Stomach (tissue), 9 donors: Measurements from ENCODE around the gene MRPS2. TPM values are rescaled to one million over a fixed set of nuclear protein-coding genes. Genes with fewer than 3 reads are reported as not detected.

Source experiments
- DNase-seq, 2 donors: peaks; one replicate each; pipeline versions ENCODE4 v3.0.0 to v3.0.0-alpha.2; 2013 to 2019
- H3K27ac ChIP-seq, 5 donors: fragments of 200-600 bp in 4 of 5; sonication (generic) in 4 of 5; one replicate each; pipeline ENCODE4 v1.5.1; 2013 to 2019; ENCODE audit warnings: mild to moderate bottlenecking in 1 of 5, moderate library complexity in 1 of 5
- H3K27me3 ChIP-seq, 3 donors: fragments of 200-600 bp; sonication (generic); one replicate each; pipeline ENCODE4 v1.5.1; 2017 to 2019; ENCODE audit warnings: mixed run types in 1 of 3
- H3K36me3 ChIP-seq, 4 donors: fragments of 200-600 bp; sonication (generic); 1 replicate in 3 of 4; 2 replicates in 1 of 4; pipeline ENCODE4 v1.5.1; 2016 to 2019
- H3K4me1 ChIP-seq, 4 donors: fragments of 200-600 bp; sonication (generic); one replicate each; pipeline ENCODE4 v1.5.1; 2016 to 2019
- H3K4me3 ChIP-seq, 4 donors: fragments of 200-600 bp; sonication (generic) in 3 of 4; one replicate each; pipeline ENCODE4 v1.5.1; 2016 to 2019; ENCODE audit warnings: mild to moderate bottlenecking in 1 of 4
- H3K9me3 ChIP-seq, 4 donors: fragments of 200-600 bp; sonication (generic); one replicate each; pipeline ENCODE4 v1.5.1; 2016 to 2019
- EP300 ChIP-seq: sonication (generic); formaldehyde crosslinking; IDR thresholded peaks from one replicate; pipeline ENCODE4 v1.6.1; 2017; ENCODE audit warnings: antibody characterized with exemption
- POLR2A ChIP-seq, 4 donors: fragments of 450-650 bp; IDR thresholded peaks; one replicate each; pipeline ENCODE4 v1.6.1; 2016; ENCODE audit warnings: antibody characterized with exemption in 4 of 4, control low read depth in 2 of 4, mild to moderate bottlenecking in 1 of 4, moderate library complexity in 1 of 4
- POLR2AphosphoS5 ChIP-seq, 3 donors: sonication (generic); formaldehyde crosslinking; IDR thresholded peaks; one replicate each; pipeline ENCODE4 v1.6.1; 2016; ENCODE audit warnings: antibody characterized with exemption in 3 of 3
- WGBS, 5 donors: extraction: QIAGEN DNeasy Blood & Tissue Kit in 3 of 5; methylation state at CpG; one replicate each; pipeline versions ENCODE4 v1.1.5 to v1.1.7; 2013 to 2018; 5-methylcytosine and 5-hydroxymethylcytosine counted together
- intact Hi-C: fragments of 100-400 bp; cut with DNase I; formaldehyde crosslinking; loops from one replicate; pipeline ENCODE4 v1.15.1; 2023; ENCODE audit warnings: low total_unique reads
- polyA plus RNA-seq, 3 donors: library from polyadenylated mRNA; stranded (reverse); fragments of 200-250 nt; gene quantifications; one replicate each; pipeline ENCODE4 v1.2.3, GENCODE V29; 2013
- total RNA-seq, 5 donors: library from RNA; depleted of rRNA; stranded (reverse); fragments of >200 nt; gene quantifications; one replicate each; pipeline versions ENCODE4 v1.1.0 to v1.2.3, GENCODE V29; 2014 to 2016
- TF ChIP-seq, protein P1 (sequence below), 7 experiments: fragments of 450-650 bp in 4 of 7; fragments of 200-600 bp in 3 of 7; sonication (generic) in 3 of 7; IDR thresholded peaks; one replicate each; pipeline ENCODE4 v1.5.1; 2016 to 2019; ENCODE audit warnings: antibody characterized with exemption in 7 of 7, control low read depth in 2 of 7, mild to moderate bottlenecking in 1 of 7
- donor health status: healthy with polysubstance abuse.
- donor health status: Bipolar disorder and iron deficiency.
- donor health status: healthy.

MRPS2 gene
- total and polyA plus RNA-seq, 8 donors = 1.8 to 54.7 (median 40.1) TPM

DNA sequence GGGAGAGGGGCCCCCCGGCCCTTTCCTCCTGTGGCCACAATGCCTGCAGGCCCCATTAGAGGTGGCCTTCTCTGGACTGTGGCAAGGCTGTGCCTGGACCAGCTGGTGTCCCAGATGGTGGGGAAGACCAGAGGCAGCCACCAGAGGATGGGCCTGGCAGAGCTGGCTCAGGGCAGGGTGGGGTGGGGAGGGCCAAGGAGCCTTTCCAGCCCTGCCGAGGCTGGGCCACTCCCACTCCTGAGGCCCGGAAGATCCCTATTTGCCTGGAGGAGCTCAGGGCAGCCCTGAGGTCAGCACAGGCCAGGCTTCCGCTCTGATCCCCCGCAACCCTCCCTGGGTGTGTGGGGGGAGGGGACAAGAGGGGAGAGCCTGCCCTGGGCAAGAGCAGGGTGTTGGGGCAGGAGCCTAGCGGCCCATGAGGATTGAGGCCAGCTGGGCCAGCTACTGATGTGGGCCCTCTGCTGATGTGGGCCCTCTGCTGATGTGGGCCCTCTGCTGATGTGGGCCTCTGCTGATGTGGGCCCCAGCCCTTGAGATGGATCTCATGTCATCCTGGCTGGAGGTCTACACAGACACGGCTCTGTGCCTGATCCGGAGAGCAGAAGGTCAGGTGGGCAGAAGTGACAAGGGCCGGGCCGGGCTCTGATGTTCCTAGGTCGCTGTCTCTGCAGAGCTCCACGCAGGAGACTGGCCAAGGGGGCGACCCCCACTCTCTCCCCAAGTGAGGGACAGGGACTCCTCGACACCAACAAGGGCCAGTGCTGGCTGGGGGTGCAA lies 6.0 kb downstream of the MRPS2 start:
- TF ChIP-seq POLR2A (IDR thresholded peaks at IDR 0.05) = no peak
- no peak for TF ChIP-seq EP300
- TF ChIP-seq, protein P1, sequence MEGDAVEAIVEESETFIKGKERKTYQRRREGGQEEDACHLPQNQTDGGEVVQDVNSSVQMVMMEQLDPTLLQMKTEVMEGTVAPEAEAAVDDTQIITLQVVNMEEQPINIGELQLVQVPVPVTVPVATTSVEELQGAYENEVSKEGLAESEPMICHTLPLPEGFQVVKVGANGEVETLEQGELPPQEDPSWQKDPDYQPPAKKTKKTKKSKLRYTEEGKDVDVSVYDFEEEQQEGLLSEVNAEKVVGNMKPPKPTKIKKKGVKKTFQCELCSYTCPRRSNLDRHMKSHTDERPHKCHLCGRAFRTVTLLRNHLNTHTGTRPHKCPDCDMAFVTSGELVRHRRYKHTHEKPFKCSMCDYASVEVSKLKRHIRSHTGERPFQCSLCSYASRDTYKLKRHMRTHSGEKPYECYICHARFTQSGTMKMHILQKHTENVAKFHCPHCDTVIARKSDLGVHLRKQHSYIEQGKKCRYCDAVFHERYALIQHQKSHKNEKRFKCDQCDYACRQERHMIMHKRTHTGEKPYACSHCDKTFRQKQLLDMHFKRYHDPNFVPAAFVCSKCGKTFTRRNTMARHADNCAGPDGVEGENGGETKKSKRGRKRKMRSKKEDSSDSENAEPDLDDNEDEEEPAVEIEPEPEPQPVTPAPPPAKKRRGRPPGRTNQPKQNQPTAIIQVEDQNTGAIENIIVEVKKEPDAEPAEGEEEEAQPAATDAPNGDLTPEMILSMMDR (IDR thresholded peaks at IDR 0.05) = no peak
- TF ChIP-seq POLR2AphosphoS5 (IDR thresholded peaks at IDR 0.05) = no peak
- Histone ChIP-seq H3K27ac (no peak overlapping the region), H3K9me3 (peaks cover 0 to 18% (median 12%) of the 10 kb centered on the region in 4 donors), H3K36me3 (peaks cover 25 to 43% (median 37%) of the 10 kb centered on the region in 4 donors), H3K27me3 (no peaks in the 10 kb centered on the region), H3K4me1 (peaks cover 9 to 29% (median 20%) of the 10 kb centered on the region in 4 donors), H3K4me3 (no peak overlapping the region)
- 39 to 63% (median 60%) methylated on average over 5 to 14 of the region's 14 CpGs for WGBS, 5 donors
- intact Hi-C loops = no loop called here
- no peak for DNase-seq

DNA sequence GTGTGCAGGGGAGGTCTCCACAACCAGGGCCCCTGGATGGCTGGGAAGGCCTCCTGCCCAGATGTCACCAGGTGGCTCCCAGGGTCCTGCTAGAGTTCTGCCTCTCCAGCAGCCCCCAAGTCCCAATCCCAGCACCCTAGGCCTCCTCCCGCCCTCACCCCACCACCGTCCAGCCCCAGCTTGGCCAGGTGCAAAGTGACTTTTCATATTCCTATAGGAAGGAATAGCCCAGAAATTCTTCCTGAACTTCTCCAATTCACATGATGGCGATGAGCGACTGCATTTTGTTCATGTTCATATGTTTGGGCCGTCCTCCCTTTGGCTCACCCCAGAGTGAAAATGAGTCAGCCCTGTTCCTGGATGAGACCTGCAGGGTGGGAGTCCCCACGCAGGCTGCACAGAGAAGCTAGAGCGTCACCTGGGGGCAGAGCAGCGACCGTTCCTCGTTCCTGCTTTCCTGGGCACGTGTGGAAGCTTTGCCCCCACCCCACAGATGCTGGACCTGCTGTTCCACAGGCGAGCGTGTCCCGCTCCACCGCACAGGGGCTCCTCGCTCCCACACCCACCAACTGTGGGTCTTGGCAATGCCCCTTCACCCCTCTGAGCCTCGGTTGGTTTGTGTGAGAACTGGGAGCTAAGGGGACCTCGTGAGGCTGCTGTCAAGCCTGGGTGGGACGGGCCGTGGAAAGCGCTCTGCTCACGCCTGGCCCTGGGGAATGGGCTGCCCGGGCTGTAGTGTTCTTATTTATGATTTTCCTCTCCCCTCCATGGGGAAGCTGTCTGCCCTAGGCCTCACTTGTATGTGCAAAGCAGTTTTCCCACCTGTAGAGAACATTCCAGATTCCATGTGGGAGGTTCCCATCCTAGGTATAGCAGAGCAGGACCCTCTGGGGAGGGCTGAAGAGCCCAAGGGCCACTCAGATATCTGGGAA lies 6.9 kb downstream of the MRPS2 start:
- peaks cover 0 to 18% (median 12%) of the 10 kb centered on the region in 4 donors for H3K9me3 ChIP-seq
- H3K27me3 ChIP-seq = no peaks in the 10 kb centered on the region
- intact Hi-C loops = no loop called here
- peaks cover 25 to 35% (median 32%) of the 10 kb centered on the region in 4 donors for H3K36me3 ChIP-seq
- H3K4me3 ChIP-seq = no peak overlapping the region
- no peak overlapping the region for H3K27ac ChIP-seq
- no peak for DNase-seq
- TF ChIP-seq POLR2A (IDR thresholded peaks at IDR 0.05) (no peak), EP300 (no peak), POLR2AphosphoS5 (IDR thresholded peaks at IDR 0.05) (no peak)
- TF ChIP-seq, protein P1 (IDR thresholded peaks at IDR 0.05) = no peak
- WGBS, 5 donors = 81 to 88% (median 87%) methylated on average over 22 to 23 of the region's 23 CpGs
- peaks cover 2 to 20% (median 11%) of the 10 kb centered on the region in 4 donors for H3K4me1 ChIP-seq

DNA sequence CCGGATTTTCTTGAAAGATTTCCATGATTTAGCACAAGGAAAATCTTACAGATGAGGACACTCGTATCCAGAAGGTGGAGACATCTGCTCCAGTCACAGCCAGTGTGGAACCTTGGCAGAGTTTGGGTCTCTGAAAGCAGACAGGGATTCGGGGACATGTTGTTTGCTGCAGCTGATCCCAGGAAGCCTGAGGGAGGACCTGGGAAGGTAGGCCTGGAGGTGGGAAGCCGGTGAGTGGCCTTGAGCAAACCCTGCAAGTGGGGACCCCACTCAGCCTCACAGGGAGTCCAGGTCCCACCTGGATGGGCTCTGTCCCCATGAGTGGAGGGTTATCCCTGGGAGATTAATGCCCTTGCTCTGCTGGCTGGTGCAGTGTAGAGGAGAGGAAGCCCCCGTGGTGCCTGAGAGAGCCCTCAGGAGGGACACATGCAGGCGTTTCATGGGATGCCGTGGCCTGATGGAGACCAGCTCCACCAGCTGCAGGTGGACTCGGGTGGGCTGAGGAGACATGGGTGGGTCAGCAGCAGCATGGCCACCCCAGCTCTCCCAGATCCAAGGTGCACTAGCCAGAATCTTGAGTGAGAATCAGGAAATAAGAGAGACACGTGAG lies 7.8 kb downstream of the MRPS2 start:
- peaks cover 0 to 12% (median 6%) of the 10 kb centered on the region in 4 donors for H3K4me1 ChIP-seq
- no peak for DNase-seq
- no peak overlapping the region for H3K4me3 ChIP-seq
- peaks cover 16 to 26% (median 23%) of the 10 kb centered on the region in 4 donors for H3K36me3 ChIP-seq
- H3K27ac ChIP-seq = no peak overlapping the region
- H3K9me3 ChIP-seq = peaks cover 0 to 18% (median 12%) of the 10 kb centered on the region in 4 donors
- WGBS, 5 donors = 85 to 90% (median 87%) methylated on average over 7 to 9 of the region's 9 CpGs
- intact Hi-C loops = no loop called here
- H3K27me3 ChIP-seq = no peaks in the 10 kb centered on the region
- TF ChIP-seq POLR2AphosphoS5 (IDR thresholded peaks at IDR 0.05) = no peak
- TF ChIP-seq EP300 = no peak
- TF ChIP-seq, protein P1 (IDR thresholded peaks at IDR 0.05) = no peak
- TF ChIP-seq POLR2A (IDR thresholded peaks at IDR 0.05) = no peak

DNA sequence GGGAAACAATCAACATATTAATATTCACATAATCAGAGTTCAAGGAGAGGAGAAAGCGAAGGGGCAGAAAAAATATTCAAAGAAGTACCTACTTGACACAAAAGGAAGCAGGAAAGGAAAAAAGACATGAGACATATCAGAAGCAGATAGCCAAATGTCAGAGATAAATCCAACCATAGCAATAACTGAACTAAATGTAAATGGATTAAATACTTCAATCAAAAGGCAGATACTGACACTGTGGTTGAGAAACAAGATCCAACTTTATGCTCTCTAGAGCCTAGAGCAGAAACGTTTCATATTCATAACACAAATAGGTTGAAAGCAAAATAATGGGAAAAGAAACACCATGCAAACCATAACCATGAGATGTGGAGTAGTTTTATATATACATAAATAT lies 9.0 kb downstream of the MRPS2 start:
- Histone ChIP-seq H3K27me3 (peaks cover 0 to under 1% (median 0%) of the 10 kb centered on the region in 3 donors), H3K4me3 (no peak overlapping the region), H3K36me3 (peaks cover 5 to 14% (median 11%) of the 10 kb centered on the region in 4 donors), H3K4me1 (peaks cover 0 to 9% (median 4%) of the 10 kb centered on the region in 4 donors), H3K9me3 (peaks cover 0 to 18% (median 12%) of the 10 kb centered on the region in 4 donors), H3K27ac (no peak overlapping the region)
- TF ChIP-seq EP300 (no peak), POLR2A (IDR thresholded peaks at IDR 0.05) (no peak)
- TF ChIP-seq, protein P1 (IDR thresholded peaks at IDR 0.05) = no peak
- intact Hi-C loops = no loop called here
- 79 to 93% (median 87%) methylated on average over 2 of the region's 2 CpGs for WGBS, 5 donors
- DNase-seq = no peak
